Measurements from ENCODE around the gene SULT1A2. TPM values are rescaled to one million over a fixed set of nuclear protein-coding genes. Genes with fewer than 3 reads are reported as not detected.

The SULT1A2 gene
- total RNA-seq, 1 donor from 2014 or later = not detected

DNA sequence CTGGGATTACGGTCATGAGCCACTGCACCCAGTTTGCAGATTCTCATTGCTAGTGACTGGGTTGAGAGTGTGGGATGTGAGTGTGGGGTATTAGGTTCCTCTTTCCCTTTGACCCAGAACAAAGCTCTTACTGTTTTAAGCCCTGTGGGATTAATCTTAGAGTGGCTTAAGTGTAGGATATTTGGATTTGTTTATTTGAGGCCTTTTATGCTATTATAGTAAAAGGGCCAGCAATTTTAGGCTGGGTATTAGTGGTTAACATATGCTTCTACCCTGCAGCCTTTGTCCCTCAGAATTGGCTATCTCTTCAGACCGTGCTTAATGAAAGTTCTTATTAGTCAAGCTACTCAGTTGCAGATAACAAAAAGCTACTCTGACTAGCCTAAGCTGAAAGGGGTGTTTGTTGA, 39.9 kb downstream of the SULT1A2 start:
- no peak for DNase-seq (ENCODE audit: extremely low spot score in 2 of 2)
- Histone ChIP-seq H3K27me3 (no peaks in the 10 kb centered on the region), H3K9me3 (no peaks in the 10 kb centered on the region), H3K4me3 (no peak overlapping the region), H3K36me3 (peaks cover 3 to 22% of the 10 kb centered on the region in 2 donors), H3K27ac (no peak overlapping the region), H3K4me1 (peaks cover 28% of the 10 kb centered on the region)
- no peak for TF ChIP-seq CTCF (IDR thresholded peaks at IDR 0.05)
- intact Hi-C loops (cut with DNase I) = no loop called here

DNA sequence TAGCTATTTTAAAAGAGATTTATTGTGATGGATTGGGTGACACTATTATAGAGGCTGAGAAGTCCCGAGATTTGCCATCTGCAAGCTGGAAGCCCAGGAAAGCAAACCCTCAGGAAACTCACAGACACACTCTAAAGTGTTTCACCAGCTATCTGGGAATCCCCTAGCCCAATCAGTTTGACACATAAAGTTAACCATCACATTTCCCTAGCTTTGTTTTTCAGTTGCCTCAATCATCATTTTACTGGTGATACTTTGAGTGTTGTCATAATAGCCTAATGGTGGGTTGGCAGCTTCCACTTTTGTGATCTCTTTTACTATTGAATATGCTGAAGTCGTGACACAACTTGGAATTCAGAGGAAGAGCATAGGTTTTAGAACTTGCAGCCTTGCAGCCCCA, 41.3 kb downstream of the SULT1A2 start:
- no peak for DNase-seq (ENCODE audit: extremely low spot score in 2 of 2)
- Histone ChIP-seq H3K27me3 (no peaks in the 10 kb centered on the region), H3K4me3 (no peak overlapping the region), H3K27ac (no peak overlapping the region), H3K4me1 (peaks cover 22% of the 10 kb centered on the region), H3K36me3 (peaks cover 3 to 22% of the 10 kb centered on the region in 2 donors), H3K9me3 (no peaks in the 10 kb centered on the region)
- intact Hi-C loops (cut with DNase I) = no loop called here
- TF ChIP-seq POLR2AphosphoS5 (IDR thresholded peaks at IDR 0.05; ENCODE audit: insufficient read depth in 1 of 2, low read depth in 1 of 2) (no peak), CTCF (IDR thresholded peaks at IDR 0.05) (no peak), POLR2A (IDR thresholded peaks at IDR 0.05) (no peak)

DNA sequence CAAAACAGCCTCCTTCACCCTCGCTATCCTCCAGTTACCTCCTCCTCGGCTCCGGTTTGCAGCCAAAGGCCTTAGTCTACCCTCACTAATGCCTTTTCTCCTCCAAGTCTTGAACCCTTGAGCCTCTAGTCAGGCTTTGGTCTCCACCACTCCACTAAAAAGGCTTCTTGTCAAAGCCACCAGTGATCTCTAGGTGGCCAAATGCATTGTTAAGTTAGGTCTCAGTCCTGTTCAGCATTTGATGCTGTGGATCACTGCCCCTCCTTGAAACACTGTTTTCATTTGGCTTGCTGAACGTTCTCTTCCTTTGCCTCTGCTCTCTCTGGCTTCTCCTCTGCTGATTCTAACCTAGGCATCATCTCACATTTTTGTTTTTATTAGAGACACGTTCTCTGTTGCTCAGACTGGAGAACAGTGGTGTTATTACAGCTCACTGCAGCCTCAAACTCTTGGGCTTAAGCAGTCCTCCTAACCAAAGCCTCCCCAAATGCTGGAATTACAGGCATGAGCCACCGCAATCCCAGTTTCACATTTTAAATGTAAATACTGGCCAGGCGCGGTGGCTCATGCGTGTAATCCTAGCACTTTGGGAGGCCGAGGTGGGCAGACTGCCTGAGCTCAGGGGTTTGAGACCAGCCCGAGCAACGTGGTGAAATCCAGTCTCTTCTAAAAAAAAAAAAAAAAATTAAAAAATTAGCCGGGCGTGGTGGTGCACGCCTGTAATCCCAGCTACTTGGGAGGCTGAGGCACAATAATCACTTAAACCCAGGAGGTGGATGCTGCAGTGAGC, 42.0 kb downstream of the SULT1A2 start:
- TF ChIP-seq POLR2AphosphoS5 (IDR thresholded peaks at IDR 0.05; ENCODE audit: insufficient read depth in 1 of 2, low read depth in 1 of 2) = no peak
- no peak for TF ChIP-seq POLR2A (IDR thresholded peaks at IDR 0.05)
- no peak for TF ChIP-seq CTCF (IDR thresholded peaks at IDR 0.05)
- peak overlapping the region; percentile 93 for H3K27ac ChIP-seq
- H3K36me3 ChIP-seq = peaks cover 3 to 22% of the 10 kb centered on the region in 2 donors
- H3K4me1 ChIP-seq = peaks cover 22% of the 10 kb centered on the region
- intact Hi-C loops (cut with DNase I) = loop anchor here (5.0 kb wide), 1 partner anchor 63 kb away; the partner anchor contains the start of genes APOBR and CLN3
- no peaks in the 10 kb centered on the region for H3K9me3 ChIP-seq
- no peaks in the 10 kb centered on the region for H3K27me3 ChIP-seq
- no peak for DNase-seq (ENCODE audit: extremely low spot score in 2 of 2)
- peak overlapping the region; percentile 56 to 77 for H3K4me3 ChIP-seq

GRCh38 chr16:28553776-28554633, 42.8 kb downstream of the SULT1A2 start, which contains the start of gene SGF29:
SGF29 (plus strand) TSS chr16:28553920; CDS start chr16:28581070, 27,150 bp downstream.
- DNase-seq (ENCODE audit: extremely low spot score in 2 of 2) = peak in 1 of 2 donors; percentile 94
- Histone ChIP-seq H3K4me1 (peaks cover 22% of the 10 kb centered on the region), H3K27ac (peak within 1 kb of the TSS; percentile 93), H3K4me3 (peak within 1 kb of the TSS; percentile 56 to 77), H3K36me3 (peaks cover 3 to 19% of the 10 kb centered on the region in 2 donors), H3K9me3 (no peaks in the 10 kb centered on the region), H3K27me3 (no peaks in the 10 kb centered on the region)
- intact Hi-C loops (cut with DNase I) = loop anchor here (5.0 kb wide), 1 partner anchor 62 kb away; the partner anchor contains the start of genes APOBR and CLN3
- TF ChIP-seq CTCF (IDR thresholded peaks at IDR 0.05) (no peak), POLR2A (IDR thresholded peaks at IDR 0.05) (peak in 1 of 2 donors; percentile 92), POLR2AphosphoS5 (IDR thresholded peaks at IDR 0.05; ENCODE audit: insufficient read depth in 1 of 2, low read depth in 1 of 2) (peak; percentile 75 to 100)

Measured in vagina (tissue), 2 donors.